ENCODE results near the gene LRCH4. TPM values are rescaled to one million over a fixed set of nuclear protein-coding genes. Genes with fewer than 3 reads are reported as not detected.
A peak's percentile ranks its signal among the peaks of the same experiment; 100 is the strongest.

LRCH4 gene
- total RNA-seq, 1 donor from 2014 or later: 89.7 TPM

- Mint-ChIP-seq H3K9me3 (ENCODE audit: unreplicated experiment) (no peaks in the 10 kb centered on the region), H3K4me3 (ENCODE audit: unreplicated experiment) (peak overlapping the region; percentile 78), H3K27ac (ENCODE audit: unreplicated experiment) (no peak overlapping the region), H3K4me1 (ENCODE audit: unreplicated experiment) (peaks cover 24% of the 10 kb centered on the region), H3K36me3 (ENCODE audit: low read depth, unreplicated experiment) (peaks cover 3% of the 10 kb centered on the region), H3K27me3 (ENCODE audit: unreplicated experiment) (peaks cover 16% of the 10 kb centered on the region)
- DNase-seq (ENCODE audit: low spot score): no peak
- no peak for TF ChIP-seq CTCF (IDR thresholded peaks at IDR 0.05; ENCODE audit: unreplicated experiment)
Measured at GRCh38 chr7:100590077-100590737, 4.3 kb upstream of the LRCH4 start.

- Mint-ChIP-seq H3K4me1 (ENCODE audit: unreplicated experiment) (peaks cover 29% of the 10 kb centered on the region), H3K9me3 (ENCODE audit: unreplicated experiment) (no peaks in the 10 kb centered on the region), H3K4me3 (ENCODE audit: unreplicated experiment) (no peak overlapping the region), H3K27ac (ENCODE audit: unreplicated experiment) (no peak overlapping the region), H3K36me3 (ENCODE audit: low read depth, unreplicated experiment) (peaks cover 6% of the 10 kb centered on the region), H3K27me3 (ENCODE audit: unreplicated experiment) (peaks cover 16% of the 10 kb centered on the region)
- DNase-seq (ENCODE audit: low spot score): no peak
- no peak for TF ChIP-seq CTCF (IDR thresholded peaks at IDR 0.05; ENCODE audit: unreplicated experiment)
Measured at GRCh38 chr7:100589341-100589947, 3.5 kb upstream of the LRCH4 start.

DNA sequence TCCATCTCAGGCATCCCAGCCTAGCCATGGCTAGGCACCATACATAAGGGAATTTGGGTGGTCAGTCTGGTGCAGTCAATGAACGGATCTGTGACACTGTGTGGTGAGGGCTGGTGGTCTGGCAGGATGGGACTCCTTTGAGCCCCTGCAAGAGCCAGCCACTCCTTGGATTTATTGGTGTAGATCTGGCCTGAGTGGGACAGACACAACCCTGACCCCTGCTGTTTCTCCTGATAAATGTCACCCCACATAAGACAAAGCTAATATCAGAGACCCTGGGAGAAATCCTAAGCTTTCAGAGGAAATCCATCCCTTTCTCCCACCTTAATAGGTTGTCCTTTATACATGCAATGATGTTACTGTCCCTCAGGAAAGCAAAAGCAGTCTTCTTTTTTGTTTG lies 2.5 kb upstream of the LRCH4 start:
- Mint-ChIP-seq H3K27me3 (ENCODE audit: unreplicated experiment) (peaks cover 23% of the 10 kb centered on the region), H3K9me3 (ENCODE audit: unreplicated experiment) (no peaks in the 10 kb centered on the region), H3K27ac (ENCODE audit: unreplicated experiment) (no peak overlapping the region), H3K36me3 (ENCODE audit: low read depth, unreplicated experiment) (peaks cover 6% of the 10 kb centered on the region), H3K4me1 (ENCODE audit: unreplicated experiment) (peaks cover 35% of the 10 kb centered on the region), H3K4me3 (ENCODE audit: unreplicated experiment) (peak overlapping the region; percentile 78)
- DNase-seq (ENCODE audit: low spot score): no peak
- TF ChIP-seq CTCF (IDR thresholded peaks at IDR 0.05; ENCODE audit: unreplicated experiment): peak; percentile 25

DNA sequence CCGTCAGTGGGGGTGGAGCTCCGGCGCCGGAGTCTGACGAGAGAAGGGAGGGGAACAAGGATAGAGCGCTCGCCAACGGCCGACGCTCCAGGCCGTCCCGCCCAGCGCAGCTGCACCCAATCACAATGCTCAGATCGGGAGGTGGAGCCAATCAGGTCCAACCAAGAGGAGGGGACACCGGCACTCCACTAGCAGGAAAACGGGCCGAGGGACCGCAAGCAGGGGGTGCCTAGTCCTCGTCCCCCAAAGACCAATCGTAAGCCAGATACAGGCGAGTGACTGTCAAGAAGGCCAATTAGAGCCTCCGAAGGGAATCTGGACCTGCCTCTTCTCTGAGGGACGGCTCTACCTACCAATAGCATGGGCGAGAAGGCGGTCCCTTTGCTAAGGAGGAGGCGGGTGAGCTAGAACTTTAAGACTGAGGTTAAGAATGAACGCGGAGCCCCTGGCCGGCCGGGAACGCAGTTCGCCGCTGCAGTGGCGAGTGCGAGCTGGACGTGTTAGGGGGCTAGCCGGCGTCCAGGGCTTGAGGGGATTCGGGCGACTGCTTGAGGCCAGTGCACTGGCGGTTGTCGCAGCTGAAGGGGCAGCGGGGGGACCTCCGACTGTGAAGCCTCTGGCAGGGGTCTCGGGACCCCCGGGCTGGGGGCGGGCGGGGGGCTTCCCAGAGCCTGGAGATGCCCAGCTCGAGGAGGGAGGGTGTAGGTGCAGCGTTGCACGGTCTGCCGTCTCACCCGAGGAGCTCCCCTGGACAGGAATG lies 517 bp upstream of the LRCH4 start, which contains the start of gene FBXO24:
Gene FBXO24, plus strand, starts transcription at position 63 of the 760 bp plus-strand sequence. Its CDS starts 298 bp downstream, at position 361.
- no peak for TF ChIP-seq CTCF (IDR thresholded peaks at IDR 0.05; ENCODE audit: unreplicated experiment)
- H3K4me3 Mint-ChIP-seq (ENCODE audit: unreplicated experiment): peak within 1 kb of the TSS; percentile 99
- DNase-seq (ENCODE audit: low spot score): peak; percentile 99
- peaks cover 29% of the 10 kb centered on the region for H3K27me3 Mint-ChIP-seq (ENCODE audit: unreplicated experiment)
- peak within 1 kb of the TSS; percentile 96 for H3K27ac Mint-ChIP-seq (ENCODE audit: unreplicated experiment)
- H3K9me3 Mint-ChIP-seq (ENCODE audit: unreplicated experiment): no peaks in the 10 kb centered on the region
- H3K4me1 Mint-ChIP-seq (ENCODE audit: unreplicated experiment): peaks cover 47% of the 10 kb centered on the region
- H3K36me3 Mint-ChIP-seq (ENCODE audit: low read depth, unreplicated experiment): peaks cover 6% of the 10 kb centered on the region
